GM18858 (cell line): ENCODE measurements around the gene EIPR1.

ENCODE experiments used
- ATAC-seq: cut with Tn5 transposase; IDR thresholded peaks from one replicate; pipeline ENCODE4 v1.9.1; 2021; ENCODE audit not compliant: unreplicated experiment

Gene EIPR1

GRCh38 chr2:3377612-3378432 lies at the start of gene EIPR1:
TSS of gene EIPR1 (minus strand) at chr2:3377818. CDS start at chr2:3377689, 129 bp downstream.
- peak; percentile 77 for ATAC-seq

GRCh38 chr2:3427272-3427671 lies 49.7 kb upstream of the EIPR1 start:
- peak; percentile 67 for ATAC-seq

GRCh38 chr2:3426615-3427014 lies 49.0 kb upstream of the EIPR1 start:
- no peak for ATAC-seq

- ATAC-seq, result no peak
Measured at GRCh38 chr2:3424171-3424795, 46.7 kb upstream of the EIPR1 start.

- no peak for ATAC-seq
Measured at GRCh38 chr2:3423492-3424170, 46.0 kb upstream of the EIPR1 start.

- ATAC-seq, result no peak
Measured at GRCh38 chr2:3422161-3422779, 44.7 kb upstream of the EIPR1 start.

GRCh38 chr2:3421580-3421979 lies 44.0 kb upstream of the EIPR1 start:
- ATAC-seq, result no peak

- ATAC-seq, result no peak
Measured at GRCh38 chr2:3420769-3421397, 43.3 kb upstream of the EIPR1 start.

GRCh38 chr2:3420076-3420768 lies 42.6 kb upstream of the EIPR1 start:
- ATAC-seq, result no peak

- ATAC-seq, result no peak
Measured at GRCh38 chr2:3418766-3419404, 41.3 kb upstream of the EIPR1 start.

- ATAC-seq, result no peak
Measured at GRCh38 chr2:3414133-3414860, 36.7 kb upstream of the EIPR1 start.

GRCh38 chr2:3413697-3414096 lies 36.1 kb upstream of the EIPR1 start:
- no peak for ATAC-seq

- no peak for ATAC-seq
Measured at GRCh38 chr2:3411103-3411502, 33.5 kb upstream of the EIPR1 start.

- no peak for ATAC-seq
Measured at GRCh38 chr2:3409627-3410170, 32.1 kb upstream of the EIPR1 start.

- ATAC-seq, result no peak
Measured at GRCh38 chr2:3408781-3409180, 31.2 kb upstream of the EIPR1 start.

GRCh38 chr2:3406501-3406900 lies 28.9 kb upstream of the EIPR1 start:
- ATAC-seq, result no peak

- ATAC-seq, result no peak
Measured at GRCh38 chr2:3405876-3406275, 28.3 kb upstream of the EIPR1 start.

GRCh38 chr2:3405307-3405706 lies 27.7 kb upstream of the EIPR1 start:
- ATAC-seq, result no peak

GRCh38 chr2:3404349-3404894 lies 26.8 kb upstream of the EIPR1 start:
- no peak for ATAC-seq
